AG09309 (cell line): ENCODE data around the gene C1orf87.

Source experiments
- DNase-seq: peaks from one replicate; pipeline ENCODE4 v3.0.0-alpha.2; 2010; ENCODE audit warnings: low read depth
- H3K4me3 ChIP-seq: 2 replicates; pipeline ENCODE4 v1.5.1; 2011; ENCODE audit warnings: mild to moderate bottlenecking, low read depth, low read length, moderate library complexity; ENCODE audit not compliant: control insufficient read depth
- CTCF ChIP-seq: IDR thresholded peaks from 2 replicates; pipeline ENCODE4 v1.5.1; 2011; ENCODE audit warnings: mild to moderate bottlenecking, low read depth, low read length, inconsistent platforms; ENCODE audit not compliant: insufficient read depth, control insufficient read depth; ENCODE audit errors: missing control alignments

The C1orf87 gene

GRCh38 chr1:59945790-59946189, 127.8 kb downstream of the C1orf87 start:
- no peak for DNase-seq
- no peak overlapping the region for H3K4me3 ChIP-seq
- TF ChIP-seq CTCF: no peak
